Fibroblast of lung (primary cell): ENCODE data around the gene MYO5B.

ENCODE experiments used
- EZH2 ChIP-seq: IDR thresholded peaks from 2 replicates; pipeline ENCODE4 v1.5.1; 2012; ENCODE audit warnings: low read length, control low read depth, mild to moderate bottlenecking; ENCODE audit errors: missing control alignments
- TF ChIP-seq, protein P1 (sequence below), 2 donors: IDR thresholded peaks in 1 of 2; conservative IDR thresholded peaks in 1 of 2; 1 replicate in 1 of 2; 2 replicates in 1 of 2; pipeline ENCODE4 v1.5.1; 2011 to 2012; ENCODE audit warnings: low read length in 2 of 2, control low read depth in 1 of 2, inconsistent platforms in 1 of 2, low read depth in 1 of 2, mild to moderate bottlenecking in 1 of 2

DNA sequence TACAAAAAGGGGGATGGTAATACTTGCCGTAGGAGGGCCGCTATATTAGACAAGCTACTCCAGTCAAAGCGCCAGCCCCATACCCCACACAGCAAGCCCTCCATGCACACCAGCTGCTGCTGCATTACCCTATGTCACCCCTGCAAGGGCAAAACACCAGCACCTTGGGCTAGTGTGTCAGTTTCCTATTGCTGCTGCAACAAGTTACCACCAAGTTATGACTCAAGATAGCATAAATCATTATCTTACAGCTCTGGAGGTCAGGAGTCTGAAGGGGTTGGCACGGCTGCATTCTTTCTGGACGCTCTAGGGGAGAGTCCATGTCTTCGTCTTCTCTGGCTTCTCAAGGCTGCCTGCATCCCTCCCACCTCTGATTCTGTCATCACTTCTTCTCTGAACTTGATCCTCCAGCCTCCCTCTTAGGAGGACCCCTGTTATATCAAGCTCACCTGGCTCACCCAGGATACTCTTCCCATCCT is 293.0 kb downstream of the MYO5B start:
- TF ChIP-seq, protein P1, sequence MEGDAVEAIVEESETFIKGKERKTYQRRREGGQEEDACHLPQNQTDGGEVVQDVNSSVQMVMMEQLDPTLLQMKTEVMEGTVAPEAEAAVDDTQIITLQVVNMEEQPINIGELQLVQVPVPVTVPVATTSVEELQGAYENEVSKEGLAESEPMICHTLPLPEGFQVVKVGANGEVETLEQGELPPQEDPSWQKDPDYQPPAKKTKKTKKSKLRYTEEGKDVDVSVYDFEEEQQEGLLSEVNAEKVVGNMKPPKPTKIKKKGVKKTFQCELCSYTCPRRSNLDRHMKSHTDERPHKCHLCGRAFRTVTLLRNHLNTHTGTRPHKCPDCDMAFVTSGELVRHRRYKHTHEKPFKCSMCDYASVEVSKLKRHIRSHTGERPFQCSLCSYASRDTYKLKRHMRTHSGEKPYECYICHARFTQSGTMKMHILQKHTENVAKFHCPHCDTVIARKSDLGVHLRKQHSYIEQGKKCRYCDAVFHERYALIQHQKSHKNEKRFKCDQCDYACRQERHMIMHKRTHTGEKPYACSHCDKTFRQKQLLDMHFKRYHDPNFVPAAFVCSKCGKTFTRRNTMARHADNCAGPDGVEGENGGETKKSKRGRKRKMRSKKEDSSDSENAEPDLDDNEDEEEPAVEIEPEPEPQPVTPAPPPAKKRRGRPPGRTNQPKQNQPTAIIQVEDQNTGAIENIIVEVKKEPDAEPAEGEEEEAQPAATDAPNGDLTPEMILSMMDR (conservative IDR thresholded peaks at IDR 0.05 in 1 of 2, IDR thresholded peaks at IDR 0.05 in 1 of 2; ENCODE audit: low read depth in 1 of 2, low read length in 2 of 2): no peak
- no peak for TF ChIP-seq EZH2
